COR-L47 (cell line): ENCODE data around the gene SPOCK1.

Experiments used
- DNase-seq: peaks from one replicate; lab custom pipeline; 2025; lab: John Stamatoyannopoulos, UW

Gene SPOCK1

GRCh38 chr5:137442660-137443059 lies 56.5 kb downstream of the SPOCK1 start:
- DNase-seq: peak; percentile 91

- no peak for DNase-seq
Observed at GRCh38 chr5:137441476-137441875, 57.6 kb downstream of the SPOCK1 start.

- DNase-seq: peak; percentile 48
Observed at GRCh38 chr5:137440795-137441194, 58.3 kb downstream of the SPOCK1 start.

GRCh38 chr5:137439645-137440044 lies 59.5 kb downstream of the SPOCK1 start:
- DNase-seq: no peak

GRCh38 chr5:137438932-137439331 lies 60.2 kb downstream of the SPOCK1 start:
- no peak for DNase-seq

GRCh38 chr5:137437774-137438173 lies 61.4 kb downstream of the SPOCK1 start:
- no peak for DNase-seq

GRCh38 chr5:137433539-137433938 lies 65.6 kb downstream of the SPOCK1 start:
- DNase-seq: no peak

GRCh38 chr5:137432376-137432775 lies 66.8 kb downstream of the SPOCK1 start:
- DNase-seq: no peak

- no peak for DNase-seq
Observed at GRCh38 chr5:137431051-137431450, 68.1 kb downstream of the SPOCK1 start.

GRCh38 chr5:137415231-137415681 lies 83.9 kb downstream of the SPOCK1 start:
- DNase-seq: no peak

- no peak for DNase-seq
Observed at GRCh38 chr5:137414112-137414755, 84.9 kb downstream of the SPOCK1 start.

GRCh38 chr5:137412136-137412535 lies 87.0 kb downstream of the SPOCK1 start:
- no peak for DNase-seq

- no peak for DNase-seq
Observed at GRCh38 chr5:137410234-137411010, 88.7 kb downstream of the SPOCK1 start.

- DNase-seq: no peak
Observed at GRCh38 chr5:137409736-137410135, 89.4 kb downstream of the SPOCK1 start.

GRCh38 chr5:137407090-137407489 lies 92.0 kb downstream of the SPOCK1 start:
- no peak for DNase-seq

- no peak for DNase-seq
Observed at GRCh38 chr5:137405393-137405792, 93.7 kb downstream of the SPOCK1 start.

GRCh38 chr5:137403869-137404268 lies 95.3 kb downstream of the SPOCK1 start:
- no peak for DNase-seq

- no peak for DNase-seq
Observed at GRCh38 chr5:137402436-137403187, 96.5 kb downstream of the SPOCK1 start.

- DNase-seq: no peak
Observed at GRCh38 chr5:137401946-137402345, 97.2 kb downstream of the SPOCK1 start.

- no peak for DNase-seq
Observed at GRCh38 chr5:137400571-137400970, 98.6 kb downstream of the SPOCK1 start.

- DNase-seq: no peak
Observed at GRCh38 chr5:137399911-137400310, 99.2 kb downstream of the SPOCK1 start.

GRCh38 chr5:137398751-137399150 lies 100.4 kb downstream of the SPOCK1 start:
- no peak for DNase-seq

GRCh38 chr5:137398154-137398553 lies 101.0 kb downstream of the SPOCK1 start:
- no peak for DNase-seq
